Measurements from ENCODE around the gene APMAP. TPM values are rescaled to one million over a fixed set of nuclear protein-coding genes. Genes with fewer than 3 reads are reported as not detected.

APMAP gene
- total RNA-seq, 1 experiment from 2014 or later, result 67.8 TPM

- Histone ChIP-seq H3K9ac (ENCODE audit: extremely low read depth, insufficient read length, low read length) (no peak overlapping the region), H4K20me1 (ENCODE audit: control insufficient read depth, insufficient read depth, insufficient read length) (no peaks in the 10 kb centered on the region), H3K27me3 (ENCODE audit: insufficient read depth, low read length) (no peaks in the 10 kb centered on the region), H3K14ac (ENCODE audit: insufficient read depth, low read length) (no peak overlapping the region), H3K79me2 (ENCODE audit: insufficient read depth, low read length) (no peaks in the 10 kb centered on the region), H2BK20ac (ENCODE audit: low read depth, low read length, poor library complexity, severe bottlenecking) (no peak overlapping the region), H3K23me2 (ENCODE audit: insufficient read length, low read depth, low read length, poor library complexity, severe bottlenecking) (no peaks in the 10 kb centered on the region), H2AFZ (ENCODE audit: low read length) (no peak overlapping the region), H4K8ac (replicated peaks; ENCODE audit: insufficient read length, low read depth, low read length) (no peak overlapping the region), H2BK15ac (ENCODE audit: low read depth, low read length) (no peak overlapping the region), H2BK12ac (ENCODE audit: insufficient read length, low read depth, low read length) (no peak overlapping the region), H3K27ac (ENCODE audit: insufficient read length, low read depth, low read length) (no peak overlapping the region), H3K56ac (ENCODE audit: insufficient read length, low read depth, low read length) (no peak overlapping the region), H3K4me1 (ENCODE audit: insufficient read depth, low read length) (no peaks in the 10 kb centered on the region), H3T11ph (ENCODE audit: low read length) (no peak overlapping the region), H3K4me2 (ENCODE audit: insufficient read depth, insufficient read length, low read length) (no peak overlapping the region), H2BK5ac (ENCODE audit: insufficient read length, low read length) (no peak overlapping the region), H3K4ac (ENCODE audit: low read depth, low read length) (no peak overlapping the region), H3K23ac (ENCODE audit: insufficient read length, low read depth, low read length) (no peak overlapping the region), H4K5ac (ENCODE audit: insufficient read length, low read depth, low read length) (no peak overlapping the region), H2AK5ac (ENCODE audit: insufficient read length, low read length) (no peak overlapping the region), H3K18ac (ENCODE audit: insufficient read length, low read depth, low read length) (no peak overlapping the region), H3K79me1 (ENCODE audit: insufficient read depth, low read depth, low read length, poor library complexity, severe bottlenecking) (no peaks in the 10 kb centered on the region), H2BK120ac (ENCODE audit: low read depth, low read length, poor library complexity, severe bottlenecking) (no peak overlapping the region), H3K9me3 (ENCODE audit: control insufficient read depth, low read depth, low read length) (no peaks in the 10 kb centered on the region), H4K91ac (ENCODE audit: insufficient read length, low read depth, low read length) (no peak overlapping the region)
- no CpG with 5 or more reads among the region's 4 CpGs for WGBS (ENCODE audit: extremely low coverage, insufficient read length, low lambda C conversion rate)
- no peak for TF ChIP-seq CTCF (conservative IDR thresholded peaks at IDR 0.05)
- no peak for DNase-seq
- Mint-ChIP-seq H3K36me3 (ENCODE audit: insufficient read depth in 1 of 3, low read depth in 3 of 3) (no peaks in the 10 kb centered on the region), H3K9me3 (no peaks in the 10 kb centered on the region), H3K27ac (no peak overlapping the region), H3K4me1 (no peaks in the 10 kb centered on the region), H3K27me3 (ENCODE audit: low read depth) (peaks cover 8% of the 10 kb centered on the region), H3K4me3 (no peak overlapping the region)
These were observed 33.5 kb upstream of the APMAP start for GRCh38 chr20:25025986-25026605.
